ENCODE results near the gene ME3.

The ME3 gene

DNA sequence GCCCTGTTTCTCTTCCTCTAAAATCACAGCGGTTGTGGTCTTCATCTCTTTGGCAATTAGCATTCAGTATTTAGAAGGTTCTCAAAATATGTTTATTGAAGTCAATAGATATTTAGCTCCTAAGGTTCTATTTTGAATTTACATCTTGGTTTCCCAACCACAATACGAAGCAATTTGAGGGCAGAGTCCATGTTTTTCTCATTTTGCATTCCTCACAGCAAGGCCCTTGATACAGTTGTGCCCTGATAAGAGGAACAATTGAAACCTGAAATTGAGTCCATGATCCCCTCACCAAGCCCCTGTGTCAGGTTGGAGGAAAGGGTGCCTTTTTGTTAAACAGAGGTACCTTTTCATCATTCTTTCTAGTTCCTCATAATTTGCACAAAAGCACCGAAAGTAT is 166.2 kb downstream of the ME3 start:
- Histone ChIP-seq H3K36me3 (replicated peaks; ENCODE audit: insufficient read depth, low read length) (no peaks in the 10 kb centered on the region), H3K4me1 (ENCODE audit: low read length) (no peaks in the 10 kb centered on the region), H3K79me2 (ENCODE audit: low read length) (no peaks in the 10 kb centered on the region), H3F3A (ENCODE audit: insufficient read depth, low read length) (no peaks in the 10 kb centered on the region), H2AFZ (ENCODE audit: low read length) (no peak overlapping the region), H3K4me3 (ENCODE audit: low read length) (no peak overlapping the region), H3K4me2 (ENCODE audit: low read depth, low read length) (no peak overlapping the region), H3K27ac (ENCODE audit: low read length) (no peak overlapping the region), H4K20me1 (ENCODE audit: insufficient read depth, low read length) (no peaks in the 10 kb centered on the region), H3K9me3 (replicated peaks; ENCODE audit: insufficient read depth, low read length) (no peaks in the 10 kb centered on the region), H3K27me3 (replicated peaks; ENCODE audit: insufficient read depth, low read length) (no peaks in the 10 kb centered on the region), H3K9me2 (replicated peaks; ENCODE audit: insufficient read depth, low read length) (no peaks in the 10 kb centered on the region), H3K9ac (ENCODE audit: low read length) (no peak overlapping the region)
- DNase-seq = no peak
- TF ChIP-seq, protein P1, sequence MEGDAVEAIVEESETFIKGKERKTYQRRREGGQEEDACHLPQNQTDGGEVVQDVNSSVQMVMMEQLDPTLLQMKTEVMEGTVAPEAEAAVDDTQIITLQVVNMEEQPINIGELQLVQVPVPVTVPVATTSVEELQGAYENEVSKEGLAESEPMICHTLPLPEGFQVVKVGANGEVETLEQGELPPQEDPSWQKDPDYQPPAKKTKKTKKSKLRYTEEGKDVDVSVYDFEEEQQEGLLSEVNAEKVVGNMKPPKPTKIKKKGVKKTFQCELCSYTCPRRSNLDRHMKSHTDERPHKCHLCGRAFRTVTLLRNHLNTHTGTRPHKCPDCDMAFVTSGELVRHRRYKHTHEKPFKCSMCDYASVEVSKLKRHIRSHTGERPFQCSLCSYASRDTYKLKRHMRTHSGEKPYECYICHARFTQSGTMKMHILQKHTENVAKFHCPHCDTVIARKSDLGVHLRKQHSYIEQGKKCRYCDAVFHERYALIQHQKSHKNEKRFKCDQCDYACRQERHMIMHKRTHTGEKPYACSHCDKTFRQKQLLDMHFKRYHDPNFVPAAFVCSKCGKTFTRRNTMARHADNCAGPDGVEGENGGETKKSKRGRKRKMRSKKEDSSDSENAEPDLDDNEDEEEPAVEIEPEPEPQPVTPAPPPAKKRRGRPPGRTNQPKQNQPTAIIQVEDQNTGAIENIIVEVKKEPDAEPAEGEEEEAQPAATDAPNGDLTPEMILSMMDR (IDR thresholded peaks at IDR 0.05; ENCODE audit: low read length) = no peak
- no peak for TF ChIP-seq EZH2phosphoT487 (IDR thresholded peaks at IDR 0.05; ENCODE audit: low read length)
- no peak for TF ChIP-seq EZH2 (optimal IDR thresholded peaks at IDR 0.05; ENCODE audit: low read depth, low read length)

GRCh38 chr11:86503131-86503530 is 169.3 kb downstream of the ME3 start:
- Histone ChIP-seq H3K9ac (ENCODE audit: low read length) (no peak overlapping the region), H4K20me1 (ENCODE audit: insufficient read depth, low read length) (no peaks in the 10 kb centered on the region), H3K27ac (ENCODE audit: low read length) (no peak overlapping the region)

DNA sequence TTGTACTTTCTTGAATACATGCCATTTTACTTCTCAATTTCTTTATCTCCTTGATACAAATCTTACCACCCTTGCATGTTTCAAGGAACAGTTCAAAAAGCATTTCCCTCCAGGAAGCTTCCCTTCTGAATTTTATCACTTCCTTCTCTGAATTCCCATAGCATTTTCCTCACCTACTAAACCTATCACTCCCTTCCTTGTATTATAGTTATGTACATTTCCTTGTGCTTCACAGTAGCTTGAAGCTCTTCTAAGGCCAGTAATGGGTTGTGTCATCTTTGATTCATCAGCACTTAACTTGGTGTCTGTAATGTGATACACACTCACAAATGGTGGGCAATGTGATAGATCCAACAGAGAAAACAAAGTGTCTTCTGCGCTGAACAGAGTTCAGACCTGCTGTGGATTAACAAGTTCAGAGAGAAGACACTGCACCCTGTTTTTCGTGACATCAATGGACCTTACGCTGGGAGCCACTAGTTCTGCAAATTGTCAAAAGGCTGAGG is 170.2 kb downstream of the ME3 start:
- H3K36me3 ChIP-seq (replicated peaks; ENCODE audit: insufficient read depth, low read length) = no peaks in the 10 kb centered on the region
- no peak overlapping the region for H3K4me3 ChIP-seq (ENCODE audit: low read length)
- H3K9me2 ChIP-seq (replicated peaks; ENCODE audit: insufficient read depth, low read length) = no peaks in the 10 kb centered on the region
- no peak overlapping the region for H3K4me2 ChIP-seq (ENCODE audit: low read depth, low read length)
- no peak overlapping the region for H2AFZ ChIP-seq (ENCODE audit: low read length)
- TF ChIP-seq, protein P1 (IDR thresholded peaks at IDR 0.05; ENCODE audit: low read length) = no peak
- no peak for TF ChIP-seq EZH2 (optimal IDR thresholded peaks at IDR 0.05; ENCODE audit: low read depth, low read length)
- TF ChIP-seq EZH2phosphoT487 (IDR thresholded peaks at IDR 0.05; ENCODE audit: low read length) = no peak
- no peaks in the 10 kb centered on the region for H4K20me1 ChIP-seq (ENCODE audit: insufficient read depth, low read length)
- H3K9ac ChIP-seq (ENCODE audit: low read length) = no peak overlapping the region
- H3K27ac ChIP-seq (ENCODE audit: low read length) = no peak overlapping the region
- H3K27me3 ChIP-seq (replicated peaks; ENCODE audit: insufficient read depth, low read length) = no peaks in the 10 kb centered on the region
- no peaks in the 10 kb centered on the region for H3K9me3 ChIP-seq (replicated peaks; ENCODE audit: insufficient read depth, low read length)
- H3F3A ChIP-seq (ENCODE audit: insufficient read depth, low read length) = no peaks in the 10 kb centered on the region
- H3K79me2 ChIP-seq (ENCODE audit: low read length) = no peaks in the 10 kb centered on the region
- H3K4me1 ChIP-seq (ENCODE audit: low read length) = no peaks in the 10 kb centered on the region
- DNase-seq = no peak

More at GRCh38 chr11:86503131-86503530, 169.3 kb downstream of the ME3 start:
- Histone ChIP-seq H3K79me2 (ENCODE audit: low read length) (no peaks in the 10 kb centered on the region), H3K9me3 (replicated peaks; ENCODE audit: insufficient read depth, low read length) (no peaks in the 10 kb centered on the region), H3F3A (ENCODE audit: insufficient read depth, low read length) (no peaks in the 10 kb centered on the region), H3K9me2 (replicated peaks; ENCODE audit: insufficient read depth, low read length) (no peaks in the 10 kb centered on the region), H3K36me3 (replicated peaks; ENCODE audit: insufficient read depth, low read length) (no peaks in the 10 kb centered on the region), H3K27me3 (replicated peaks; ENCODE audit: insufficient read depth, low read length) (no peaks in the 10 kb centered on the region), H3K4me1 (ENCODE audit: low read length) (no peaks in the 10 kb centered on the region), H3K4me3 (ENCODE audit: low read length) (no peak overlapping the region), H2AFZ (ENCODE audit: low read length) (no peak overlapping the region), H3K4me2 (ENCODE audit: low read depth, low read length) (no peak overlapping the region)
- DNase-seq = no peak
- TF ChIP-seq, protein P1 (IDR thresholded peaks at IDR 0.05; ENCODE audit: low read length) = no peak
- no peak for TF ChIP-seq EZH2phosphoT487 (IDR thresholded peaks at IDR 0.05; ENCODE audit: low read length)
- TF ChIP-seq EZH2 (optimal IDR thresholded peaks at IDR 0.05; ENCODE audit: low read depth, low read length) = no peak

All from MM.1S (cell line).